Vagina (tissue), 2 donors: ENCODE results near the gene GPC5. TPM values are rescaled to one million over a fixed set of nuclear protein-coding genes. Genes with fewer than 3 reads are reported as not detected.

Source experiments
- DNase-seq, 2 donors: peaks; one replicate each; pipeline ENCODE4 v3.0.0-alpha.2; 2017; ENCODE audit errors: extremely low spot score in 2 of 2
- H3K27ac ChIP-seq: fragments of 200-600 bp; sonication (generic); one replicate; pipeline ENCODE4 v1.5.1; 2019
- H3K27me3 ChIP-seq: fragments of 200-600 bp; sonication (generic); one replicate; pipeline ENCODE4 v1.5.1; 2019
- H3K36me3 ChIP-seq, 2 donors: fragments of 200-600 bp; sonication (generic); one replicate each; pipeline ENCODE4 v1.5.1; 2017 to 2019
- H3K4me1 ChIP-seq: fragments of 200-600 bp; sonication (generic); one replicate; pipeline ENCODE4 v1.5.1; 2019
- H3K4me3 ChIP-seq, 2 donors: fragments of 200-600 bp; sonication (generic); 1 replicate in 1 of 2; 2 replicates in 1 of 2; pipeline ENCODE4 v1.5.1; 2016 to 2019
- H3K9me3 ChIP-seq: fragments of 200-600 bp; sonication (generic); one replicate; pipeline ENCODE4 v1.5.1; 2019
- POLR2A ChIP-seq, 2 donors: fragments of 450-650 bp; IDR thresholded peaks; one replicate each; pipeline ENCODE4 v1.6.1; 2017; ENCODE audit warnings: antibody characterized with exemption in 2 of 2, mild to moderate bottlenecking in 2 of 2, moderate library complexity in 2 of 2
- POLR2AphosphoS5 ChIP-seq, 2 donors: sonication (generic); formaldehyde crosslinking; IDR thresholded peaks; one replicate each; pipeline ENCODE4 v1.9.0; 2017; ENCODE audit warnings: antibody characterized with exemption in 2 of 2, mild to moderate bottlenecking in 2 of 2, low read depth in 1 of 2; ENCODE audit not compliant: insufficient read depth in 1 of 2
- intact Hi-C: fragments of 100-400 bp; cut with DNase I; formaldehyde crosslinking; loops from one replicate; pipeline ENCODE4 v1.15.1; 2023
- total RNA-seq: library from RNA; depleted of rRNA; stranded (reverse); fragments of >200 nt; gene quantifications from one replicate; pipeline ENCODE4 v1.2.3, GENCODE V29; 2016
- TF ChIP-seq, protein P1 (sequence below), 3 experiments: fragments of 450-650 bp in 2 of 3; fragments of 200-600 bp in 1 of 3; sonication (generic) in 1 of 3; IDR thresholded peaks; one replicate each; pipeline ENCODE4 v1.5.1; 2017 to 2019; ENCODE audit warnings: antibody characterized with exemption in 3 of 3, mild to moderate bottlenecking in 2 of 3, moderate library complexity in 2 of 3

The GPC5 gene
- total RNA-seq, 1 donor from 2014 or later, result 1.7 TPM

DNA sequence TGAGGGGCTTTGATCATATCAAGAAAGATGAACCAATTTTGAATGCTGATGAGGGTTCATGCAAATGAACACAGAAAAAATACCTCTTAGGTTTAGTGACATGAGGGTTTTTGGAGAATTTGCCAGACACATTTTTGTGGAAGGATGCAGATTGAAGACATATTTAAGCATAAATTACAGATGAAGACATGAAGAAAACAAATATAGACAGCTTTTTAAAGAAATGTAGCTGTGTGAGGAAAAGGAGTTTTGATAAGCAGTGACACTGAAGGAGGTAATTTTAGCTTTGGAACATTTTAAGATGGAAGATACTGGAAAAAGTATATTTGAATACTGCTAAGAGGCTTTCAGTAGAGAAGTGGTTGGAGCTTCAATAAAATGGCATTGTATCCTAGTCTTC is 1017.4 kb downstream of the GPC5 start:
- TF ChIP-seq POLR2A (IDR thresholded peaks at IDR 0.05), result no peak
- TF ChIP-seq POLR2AphosphoS5 (IDR thresholded peaks at IDR 0.05; ENCODE audit: insufficient read depth in 1 of 2, low read depth in 1 of 2), result no peak
- TF ChIP-seq, protein P1, sequence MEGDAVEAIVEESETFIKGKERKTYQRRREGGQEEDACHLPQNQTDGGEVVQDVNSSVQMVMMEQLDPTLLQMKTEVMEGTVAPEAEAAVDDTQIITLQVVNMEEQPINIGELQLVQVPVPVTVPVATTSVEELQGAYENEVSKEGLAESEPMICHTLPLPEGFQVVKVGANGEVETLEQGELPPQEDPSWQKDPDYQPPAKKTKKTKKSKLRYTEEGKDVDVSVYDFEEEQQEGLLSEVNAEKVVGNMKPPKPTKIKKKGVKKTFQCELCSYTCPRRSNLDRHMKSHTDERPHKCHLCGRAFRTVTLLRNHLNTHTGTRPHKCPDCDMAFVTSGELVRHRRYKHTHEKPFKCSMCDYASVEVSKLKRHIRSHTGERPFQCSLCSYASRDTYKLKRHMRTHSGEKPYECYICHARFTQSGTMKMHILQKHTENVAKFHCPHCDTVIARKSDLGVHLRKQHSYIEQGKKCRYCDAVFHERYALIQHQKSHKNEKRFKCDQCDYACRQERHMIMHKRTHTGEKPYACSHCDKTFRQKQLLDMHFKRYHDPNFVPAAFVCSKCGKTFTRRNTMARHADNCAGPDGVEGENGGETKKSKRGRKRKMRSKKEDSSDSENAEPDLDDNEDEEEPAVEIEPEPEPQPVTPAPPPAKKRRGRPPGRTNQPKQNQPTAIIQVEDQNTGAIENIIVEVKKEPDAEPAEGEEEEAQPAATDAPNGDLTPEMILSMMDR (IDR thresholded peaks at IDR 0.05), result no peak
- Histone ChIP-seq H3K4me1 (no peaks in the 10 kb centered on the region), H3K27ac (no peak overlapping the region)

DNA sequence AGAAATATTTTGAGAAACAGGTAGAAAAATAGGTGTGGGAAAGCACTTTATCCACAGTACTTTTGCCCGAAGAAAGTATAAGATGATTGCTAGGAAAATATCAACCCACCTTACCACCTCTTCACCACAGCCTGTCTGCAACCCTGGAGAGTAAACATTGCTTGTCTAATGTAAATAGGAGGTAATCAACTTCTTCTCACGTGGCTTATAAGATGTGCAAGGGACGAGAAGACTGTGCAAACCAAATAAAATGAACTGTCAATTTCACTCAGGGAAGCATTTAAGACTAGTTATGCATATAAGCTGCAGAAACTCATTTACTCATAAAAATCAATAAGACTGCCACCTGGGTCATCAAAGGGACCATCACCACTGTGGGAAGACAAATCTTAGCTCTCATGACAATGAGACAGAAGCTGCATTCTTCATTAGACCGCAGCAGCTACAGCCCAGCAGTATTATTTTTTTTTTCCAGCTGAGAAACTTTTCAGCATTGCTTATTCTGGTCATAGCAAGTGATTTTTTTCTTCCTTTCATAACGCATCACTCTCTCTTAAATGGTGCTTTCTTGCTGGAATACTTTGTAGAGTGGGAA is 1020.5 kb downstream of the GPC5 start:
- DNase-seq, result no peak
- Histone ChIP-seq H3K27me3 (no peaks in the 10 kb centered on the region), H3K27ac (no peak overlapping the region), H3K36me3 (no peaks in the 10 kb centered on the region), H3K4me1 (no peaks in the 10 kb centered on the region), H3K4me3 (no peak overlapping the region), H3K9me3 (no peaks in the 10 kb centered on the region)
- TF ChIP-seq, protein P1 (IDR thresholded peaks at IDR 0.05), result no peak
- TF ChIP-seq POLR2A (IDR thresholded peaks at IDR 0.05) (no peak), POLR2AphosphoS5 (IDR thresholded peaks at IDR 0.05; ENCODE audit: insufficient read depth in 1 of 2, low read depth in 1 of 2) (no peak)
- intact Hi-C loops, result no loop called here

More for the DNA sequence above, 1017.4 kb downstream of the GPC5 start:
- H3K9me3 ChIP-seq, result no peaks in the 10 kb centered on the region
- no peaks in the 10 kb centered on the region for H3K36me3 ChIP-seq
- H3K27me3 ChIP-seq, result no peaks in the 10 kb centered on the region
- no peak for DNase-seq
- intact Hi-C loops, result no loop called here
- no peak overlapping the region for H3K4me3 ChIP-seq

DNA sequence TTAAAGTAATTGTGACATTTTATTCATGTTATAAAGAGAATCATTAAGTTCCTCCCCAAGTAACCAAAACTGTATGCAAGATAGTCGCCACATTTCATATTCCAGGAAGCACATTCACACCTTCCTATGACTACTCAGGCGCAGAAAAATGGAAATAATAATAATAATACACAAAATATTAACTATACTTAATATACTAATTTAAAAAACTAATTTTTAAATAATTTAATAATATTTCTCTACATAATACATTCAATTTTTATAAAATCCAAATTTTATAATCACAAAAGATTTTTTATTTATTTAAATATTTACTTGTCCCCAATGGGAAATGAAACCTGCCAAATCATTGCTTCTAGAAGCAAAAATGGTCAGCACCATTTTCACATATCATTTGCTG is 1030.8 kb downstream of the GPC5 start:
- TF ChIP-seq, protein P1 (IDR thresholded peaks at IDR 0.05), result no peak
- TF ChIP-seq POLR2AphosphoS5 (IDR thresholded peaks at IDR 0.05; ENCODE audit: insufficient read depth in 1 of 2, low read depth in 1 of 2) (no peak), POLR2A (IDR thresholded peaks at IDR 0.05) (no peak)
- DNase-seq, result no peak
- Histone ChIP-seq H3K27me3 (no peaks in the 10 kb centered on the region), H3K4me3 (no peak overlapping the region), H3K9me3 (no peaks in the 10 kb centered on the region), H3K36me3 (no peaks in the 10 kb centered on the region), H3K4me1 (no peaks in the 10 kb centered on the region), H3K27ac (no peak overlapping the region)
- intact Hi-C loops, result no loop called here

DNA sequence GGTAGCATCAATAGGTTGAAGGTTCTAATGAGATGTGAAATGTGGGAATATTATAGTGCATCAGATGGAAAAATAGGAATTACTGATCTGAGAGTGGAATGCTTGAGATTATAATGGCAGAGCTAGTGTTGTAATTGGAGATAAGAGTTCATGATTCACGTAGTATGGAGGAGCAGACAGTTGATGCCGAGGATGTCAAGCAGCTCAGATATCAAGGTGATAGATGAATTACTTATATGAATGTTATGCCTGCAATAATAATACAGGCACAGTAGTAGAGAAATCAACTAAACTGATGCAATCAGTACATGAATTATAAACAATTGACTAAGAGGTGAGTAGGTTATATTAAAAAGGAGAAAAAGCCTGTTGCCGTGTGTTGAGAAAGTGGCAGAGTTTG is 1035.0 kb downstream of the GPC5 start:
- no peak for DNase-seq
- no peak overlapping the region for H3K27ac ChIP-seq
- H3K27me3 ChIP-seq, result no peaks in the 10 kb centered on the region
- no peaks in the 10 kb centered on the region for H3K36me3 ChIP-seq
- no peaks in the 10 kb centered on the region for H3K9me3 ChIP-seq
- H3K4me1 ChIP-seq, result no peaks in the 10 kb centered on the region
- no peak overlapping the region for H3K4me3 ChIP-seq
- intact Hi-C loops, result no loop called here
- TF ChIP-seq POLR2AphosphoS5 (IDR thresholded peaks at IDR 0.05; ENCODE audit: insufficient read depth in 1 of 2, low read depth in 1 of 2) (no peak), POLR2A (IDR thresholded peaks at IDR 0.05) (no peak)
- TF ChIP-seq, protein P1 (IDR thresholded peaks at IDR 0.05), result no peak

DNA sequence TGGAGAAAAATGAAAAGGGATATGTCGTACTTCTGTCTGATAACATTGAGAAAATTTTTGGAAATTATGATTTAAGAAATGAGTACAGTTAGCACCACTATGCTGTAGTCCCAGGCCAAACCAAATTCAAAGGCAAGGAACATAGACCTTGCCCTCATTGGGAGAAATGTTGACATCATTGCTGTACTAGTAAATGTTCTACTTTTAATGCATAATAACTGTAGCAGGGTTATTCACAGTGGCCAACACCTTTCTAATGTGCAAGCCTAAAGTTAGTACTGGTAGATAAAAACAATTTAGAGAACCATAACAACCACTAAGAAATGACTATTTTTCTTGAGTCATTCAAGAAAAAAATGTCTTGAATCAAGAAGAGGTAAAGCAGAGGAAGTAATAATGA is 1035.5 kb downstream of the GPC5 start:
- Histone ChIP-seq H3K9me3 (no peaks in the 10 kb centered on the region), H3K27me3 (no peaks in the 10 kb centered on the region), H3K36me3 (no peaks in the 10 kb centered on the region), H3K4me1 (no peaks in the 10 kb centered on the region), H3K4me3 (no peak overlapping the region), H3K27ac (no peak overlapping the region)
- intact Hi-C loops, result no loop called here
- no peak for DNase-seq
- TF ChIP-seq, protein P1 (IDR thresholded peaks at IDR 0.05), result no peak
- TF ChIP-seq POLR2A (IDR thresholded peaks at IDR 0.05) (no peak), POLR2AphosphoS5 (IDR thresholded peaks at IDR 0.05; ENCODE audit: insufficient read depth in 1 of 2, low read depth in 1 of 2) (no peak)
